HEK293T (cell line): ENCODE data around the gene GPATCH2.

Source experiments
- BHLHE40 ChIP-seq: fragments of 450-650 bp; IDR thresholded peaks from 2 replicates; pipeline ENCODE4 v1.6.1; 2016; ENCODE audit warnings: mild to moderate bottlenecking, moderate library complexity, borderline replicate concordance
- HDGF ChIP-seq: fragments of 450-650 bp; IDR thresholded peaks from 2 replicates; pipeline ENCODE4 v1.6.1; 2017; ENCODE audit warnings: antibody characterized with exemption, borderline replicate concordance
- L3MBTL2 ChIP-seq: fragments of 450-650 bp; conservative IDR thresholded peaks from 2 replicates; pipeline ENCODE4 v1.6.1; 2016; ENCODE audit warnings: mild to moderate bottlenecking

DNA sequence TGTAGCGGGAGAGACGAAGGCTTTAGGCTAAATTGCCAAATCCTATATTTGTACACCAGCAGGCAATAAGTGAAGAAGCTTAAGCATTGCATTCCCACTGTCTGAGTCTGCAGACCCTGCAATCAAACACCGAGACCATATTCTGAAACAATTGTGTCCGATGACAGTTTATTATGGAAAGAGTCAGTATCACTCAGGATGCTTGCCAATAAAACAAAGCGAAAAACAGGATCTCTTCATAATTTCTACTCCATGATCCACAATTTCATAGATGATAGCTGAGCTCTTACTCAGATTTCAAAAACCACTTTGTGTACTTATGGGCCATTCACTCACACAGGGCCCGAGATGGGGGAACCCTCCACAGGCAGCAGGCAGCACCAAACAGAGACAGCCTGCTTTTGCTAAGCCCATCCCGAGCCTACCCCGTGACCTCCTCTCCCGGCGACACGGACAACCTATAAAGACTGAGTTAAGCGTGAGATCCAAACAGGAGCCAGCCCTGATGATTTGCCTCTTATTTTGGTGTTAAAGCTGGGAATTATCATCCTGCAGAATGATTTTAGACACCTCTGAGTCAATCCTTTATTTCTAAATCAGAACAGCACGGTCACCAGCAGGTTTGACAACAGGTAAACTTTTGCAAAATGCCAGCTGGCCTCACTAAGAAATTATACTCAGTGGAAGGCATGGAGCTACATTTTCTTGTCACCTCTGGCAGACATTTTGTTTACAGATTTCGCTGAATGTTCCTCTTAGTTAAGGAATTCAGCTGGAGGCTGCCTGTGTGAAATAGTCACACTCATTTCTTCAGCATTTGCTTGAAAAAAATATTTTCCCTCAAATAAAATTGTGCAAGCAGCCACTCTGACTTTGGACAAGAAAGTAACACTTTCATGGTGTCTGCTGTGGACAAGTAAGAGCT, 212.4 kb downstream of the GPATCH2 start:
- TF ChIP-seq HDGF, result no peak
- no peak for TF ChIP-seq L3MBTL2
- TF ChIP-seq BHLHE40, result no peak
